ENCODE results near the gene PRSS27.
A peak's percentile ranks its signal among the peaks of the same experiment; 100 is the strongest.
"Not testable (repeated sequence)": the region's sequence is repeated elsewhere in the genome, so short reads cannot be mapped to it uniquely, and the experiment has no call there.

The PRSS27 gene

GRCh38 chr16:2737895-2738418 is 17.9 kb upstream of the PRSS27 start:
- Histone ChIP-seq H3K4me3 (ENCODE audit: low read length) (no peak overlapping the region), H3K4me1 (ENCODE audit: insufficient read depth, low read length) (no peaks in the 10 kb centered on the region), H3K36me3 (ENCODE audit: insufficient read depth, low read depth, low read length) (no peaks in the 10 kb centered on the region), H3K9me3 (ENCODE audit: insufficient read depth, low read depth, low read length) (no peaks in the 10 kb centered on the region), H3K27ac (ENCODE audit: low read length) (no peak overlapping the region), H3K9ac (ENCODE audit: low read depth, low read length) (no peak overlapping the region), H3K27me3 (ENCODE audit: insufficient read depth, low read length) (no peaks in the 10 kb centered on the region)

- H3K4me1 ChIP-seq (ENCODE audit: insufficient read depth, low read length) = no peaks in the 10 kb centered on the region
- no peak overlapping the region for H3K27ac ChIP-seq (ENCODE audit: low read length)
- no peak overlapping the region for H3K9ac ChIP-seq (ENCODE audit: low read depth, low read length)
- no peaks in the 10 kb centered on the region for H3K36me3 ChIP-seq (ENCODE audit: insufficient read depth, low read depth, low read length)
- H3K27me3 ChIP-seq (ENCODE audit: insufficient read depth, low read length) = no peaks in the 10 kb centered on the region
- no peaks in the 10 kb centered on the region for H3K9me3 ChIP-seq (ENCODE audit: insufficient read depth, low read depth, low read length)
- H3K4me3 ChIP-seq (ENCODE audit: low read length) = no peak overlapping the region
Measured at GRCh38 chr16:2737238-2737605, 17.2 kb upstream of the PRSS27 start.

DNA sequence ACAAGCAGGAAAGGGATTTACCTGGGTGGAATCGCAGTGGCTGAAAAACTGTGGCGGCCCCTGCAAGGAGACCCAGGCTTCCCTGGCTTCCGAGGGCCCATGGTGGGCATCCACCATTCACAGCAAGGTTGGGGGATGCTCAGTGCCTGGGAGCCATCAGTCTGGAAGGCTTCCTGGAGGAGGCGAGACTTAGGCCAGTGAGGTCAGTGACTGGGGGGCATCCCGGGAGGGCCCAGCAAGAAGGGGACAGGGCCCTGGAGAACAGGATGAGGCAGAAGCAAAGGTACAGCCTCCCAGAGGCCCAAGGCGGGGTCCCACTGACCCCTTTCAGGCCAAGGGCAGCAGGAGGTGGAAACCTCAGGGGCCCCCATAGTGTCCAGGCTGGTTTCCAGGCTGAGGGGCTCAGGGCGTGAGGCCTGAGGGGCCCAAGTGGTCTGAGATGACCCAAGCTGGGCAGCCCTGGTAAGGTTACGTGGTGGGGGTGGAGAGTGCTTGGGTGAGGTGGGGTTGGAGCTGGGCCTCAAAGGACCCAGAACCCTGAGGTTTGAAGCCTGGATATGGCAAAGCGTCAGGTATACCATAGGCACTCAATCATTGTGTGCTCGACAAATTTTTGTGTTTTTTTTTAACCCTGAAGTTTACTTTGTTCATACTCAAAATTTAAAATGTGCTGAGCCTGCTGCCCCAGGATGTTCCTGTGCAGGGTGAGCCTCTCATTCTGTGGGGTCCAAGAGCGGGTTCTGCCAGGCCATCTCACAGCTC is 16.6 kb upstream of the PRSS27 start:
- Histone ChIP-seq H3K27me3 (ENCODE audit: insufficient read depth, low read length) (no peaks in the 10 kb centered on the region), H3K9ac (ENCODE audit: low read depth, low read length) (no peak overlapping the region), H3K27ac (ENCODE audit: low read length) (no peak overlapping the region), H3K4me3 (ENCODE audit: low read length) (no peak overlapping the region), H3K9me3 (ENCODE audit: insufficient read depth, low read depth, low read length) (no peaks in the 10 kb centered on the region), H3K36me3 (ENCODE audit: insufficient read depth, low read depth, low read length) (no peaks in the 10 kb centered on the region), H3K4me1 (ENCODE audit: insufficient read depth, low read length) (no peaks in the 10 kb centered on the region)

DNA sequence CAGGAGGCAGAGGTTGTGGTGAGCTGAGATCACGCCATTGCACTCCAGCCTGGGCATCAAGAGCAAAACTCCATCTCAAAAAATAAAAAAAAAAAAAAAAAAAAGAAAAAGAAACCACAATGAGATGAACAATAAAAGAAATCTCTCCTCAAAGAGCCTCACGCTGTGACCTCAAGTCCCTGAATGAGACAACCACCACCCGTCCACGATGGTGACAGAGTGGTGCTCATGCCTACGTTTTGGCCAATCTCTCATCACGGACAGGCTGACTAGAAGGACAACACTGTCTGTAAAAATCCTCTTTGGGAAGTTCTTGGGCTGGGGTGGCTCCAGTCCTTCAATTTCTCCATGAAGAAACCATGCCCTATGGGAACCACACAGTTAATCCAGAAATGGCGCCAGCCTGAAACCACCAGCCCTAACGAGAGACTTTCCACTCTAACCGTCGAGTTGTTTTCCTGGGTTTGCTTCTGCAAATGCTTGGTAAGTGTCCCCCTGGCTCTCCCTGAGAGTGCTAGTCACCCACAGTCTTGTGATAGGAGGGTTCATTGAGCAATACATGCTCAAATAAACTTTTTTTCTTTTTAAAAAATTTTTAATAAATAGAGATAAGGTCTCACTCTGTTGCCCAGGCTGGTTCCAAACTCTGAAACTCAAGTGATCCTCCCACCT is 15.0 kb upstream of the PRSS27 start:
- Histone ChIP-seq H3K9me3 (ENCODE audit: insufficient read depth, low read depth, low read length) (no peaks in the 10 kb centered on the region), H3K36me3 (ENCODE audit: insufficient read depth, low read depth, low read length) (no peaks in the 10 kb centered on the region), H3K4me1 (ENCODE audit: insufficient read depth, low read length) (no peaks in the 10 kb centered on the region), H3K27ac (ENCODE audit: low read length) (no peak overlapping the region), H3K9ac (ENCODE audit: low read depth, low read length) (no peak overlapping the region), H3K27me3 (ENCODE audit: insufficient read depth, low read length) (no peaks in the 10 kb centered on the region), H3K4me3 (ENCODE audit: low read length) (no peak overlapping the region)

- Histone ChIP-seq H3K36me3 (ENCODE audit: insufficient read depth, low read depth, low read length) (no peaks in the 10 kb centered on the region), H3K4me3 (ENCODE audit: low read length) (no peak overlapping the region), H3K27ac (ENCODE audit: low read length) (no peak overlapping the region), H3K4me1 (ENCODE audit: insufficient read depth, low read length) (no peaks in the 10 kb centered on the region), H3K9ac (ENCODE audit: low read depth, low read length) (no peak overlapping the region), H3K9me3 (ENCODE audit: insufficient read depth, low read depth, low read length) (no peaks in the 10 kb centered on the region), H3K27me3 (ENCODE audit: insufficient read depth, low read length) (no peaks in the 10 kb centered on the region)
Measured at GRCh38 chr16:2728034-2728433, 8.0 kb upstream of the PRSS27 start.

DNA sequence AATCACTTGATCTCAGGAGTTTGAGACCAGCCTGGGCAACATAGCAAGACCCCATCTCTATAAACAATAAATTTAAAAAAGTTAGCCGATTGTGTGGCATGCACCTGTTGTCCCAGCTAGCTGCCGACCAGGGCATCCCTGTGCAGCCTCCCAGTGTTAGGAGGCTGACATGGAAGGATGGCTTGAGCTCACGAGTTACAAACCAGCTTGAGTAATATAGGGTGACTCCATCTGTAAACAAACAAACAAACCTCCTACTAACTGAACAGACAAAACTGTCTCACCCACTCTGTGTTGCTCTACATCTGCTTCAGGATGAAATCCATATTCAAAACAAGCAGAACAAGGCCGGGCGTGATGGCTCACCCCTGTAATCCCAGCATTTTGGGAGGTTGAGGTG is 6.9 kb upstream of the PRSS27 start:
- Histone ChIP-seq H3K9me3 (ENCODE audit: insufficient read depth, low read depth, low read length) (no peaks in the 10 kb centered on the region), H3K27ac (ENCODE audit: low read length) (no peak overlapping the region), H3K9ac (ENCODE audit: low read depth, low read length) (no peak overlapping the region), H3K27me3 (ENCODE audit: insufficient read depth, low read length) (no peaks in the 10 kb centered on the region), H3K36me3 (ENCODE audit: insufficient read depth, low read depth, low read length) (no peaks in the 10 kb centered on the region), H3K4me1 (ENCODE audit: insufficient read depth, low read length) (no peaks in the 10 kb centered on the region), H3K4me3 (ENCODE audit: low read length) (no peak overlapping the region)

DNA sequence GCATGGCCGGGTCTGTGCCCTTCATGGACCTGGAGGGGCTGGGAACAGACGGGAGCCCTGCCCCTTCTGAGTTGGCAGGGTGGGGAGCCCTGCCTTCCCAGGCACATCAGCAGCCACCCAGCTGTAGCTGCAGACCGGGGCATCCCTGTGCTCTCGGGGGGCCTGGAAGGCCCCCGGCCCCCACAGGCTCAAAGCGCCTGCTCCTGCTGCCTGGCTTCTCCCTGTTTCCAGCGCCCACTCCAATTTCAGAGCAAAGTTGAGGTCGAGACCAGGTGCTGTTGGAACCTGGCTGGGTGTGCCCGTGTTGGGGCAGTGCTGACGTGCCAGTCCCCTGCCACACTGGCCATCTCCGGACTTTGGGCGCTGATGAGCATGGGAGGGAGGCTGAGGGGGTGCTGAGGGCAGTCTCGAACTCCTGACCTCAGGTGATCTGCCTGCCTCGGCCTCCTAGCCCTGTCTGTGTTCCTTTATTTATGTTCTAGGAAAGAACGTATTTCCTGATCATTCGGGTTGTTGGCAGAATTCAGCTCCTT is 4.9 kb upstream of the PRSS27 start:
- H3K4me3 ChIP-seq (ENCODE audit: low read length) = no peak overlapping the region
- H3K9me3 ChIP-seq (ENCODE audit: insufficient read depth, low read depth, low read length) = no peaks in the 10 kb centered on the region
- H3K27ac ChIP-seq (ENCODE audit: low read length) = no peak overlapping the region
- H3K36me3 ChIP-seq (ENCODE audit: insufficient read depth, low read depth, low read length) = no peaks in the 10 kb centered on the region
- H3K4me1 ChIP-seq (ENCODE audit: insufficient read depth, low read length) = no peaks in the 10 kb centered on the region
- no peaks in the 10 kb centered on the region for H3K27me3 ChIP-seq (ENCODE audit: insufficient read depth, low read length)
- no peak overlapping the region for H3K9ac ChIP-seq (ENCODE audit: low read depth, low read length)

- Histone ChIP-seq H3K4me1 (ENCODE audit: insufficient read depth, low read length) (no peaks in the 10 kb centered on the region), H3K4me3 (ENCODE audit: low read length) (no peak overlapping the region), H3K27ac (ENCODE audit: low read length) (no peak overlapping the region), H3K9ac (ENCODE audit: low read depth, low read length) (no peak overlapping the region), H3K9me3 (ENCODE audit: insufficient read depth, low read depth, low read length) (no peaks in the 10 kb centered on the region), H3K36me3 (ENCODE audit: insufficient read depth, low read depth, low read length) (no peaks in the 10 kb centered on the region), H3K27me3 (ENCODE audit: insufficient read depth, low read length) (no peaks in the 10 kb centered on the region)
Measured at GRCh38 chr16:2724088-2724676, 4.2 kb upstream of the PRSS27 start.

DNA sequence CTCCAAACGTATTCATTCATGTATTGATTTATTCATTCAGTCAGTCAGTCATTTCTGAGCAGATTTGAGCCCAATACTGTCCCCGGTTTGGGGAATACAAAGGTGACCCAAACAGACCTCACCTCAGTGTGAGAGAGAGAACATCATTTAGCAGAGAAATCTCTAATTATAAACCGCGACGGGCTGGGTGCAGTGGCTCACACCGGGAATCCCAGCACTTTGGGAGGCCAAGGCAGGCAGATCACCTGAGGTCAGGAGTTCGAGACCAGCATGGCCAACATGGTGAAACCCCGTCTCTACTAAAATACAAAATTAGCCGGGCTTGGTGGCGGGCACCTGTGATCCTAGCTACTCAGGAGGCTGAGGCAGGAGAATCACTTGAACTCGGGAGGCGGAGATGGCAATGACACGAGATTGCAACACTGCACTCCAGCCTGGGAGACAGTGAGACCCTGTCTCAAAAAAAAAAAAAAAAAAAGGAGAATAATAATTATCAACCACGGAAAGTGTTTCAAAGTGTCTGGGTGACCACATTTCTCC is 1.7 kb upstream of the PRSS27 start:
- not testable (repeated sequence) for H3K4me1 ChIP-seq (ENCODE audit: insufficient read depth, low read length); H3K36me3 ChIP-seq (ENCODE audit: insufficient read depth, low read depth, low read length); H3K27ac ChIP-seq (ENCODE audit: low read length); H3K27me3 ChIP-seq (ENCODE audit: insufficient read depth, low read length); H3K9me3 ChIP-seq (ENCODE audit: insufficient read depth, low read depth, low read length)
- H3K4me3 ChIP-seq (ENCODE audit: low read length) = peak overlapping the region; percentile 56
- H3K9ac ChIP-seq (ENCODE audit: low read depth, low read length) = peak overlapping the region; percentile 56; the same call in 1 of the 2 replicates

- H3K9ac ChIP-seq (ENCODE audit: low read depth, low read length) = peak overlapping the region; percentile 73
Measured at GRCh38 chr16:2720719-2721633, 952 bp upstream of the PRSS27 start.

More at GRCh38 chr16:2720719-2721633, 952 bp upstream of the PRSS27 start:
- Histone ChIP-seq H3K27me3 (ENCODE audit: insufficient read depth, low read length) (peaks cover 8% of the 10 kb centered on the region), H3K36me3 (ENCODE audit: insufficient read depth, low read depth, low read length) (no peaks in the 10 kb centered on the region), H3K4me1 (ENCODE audit: insufficient read depth, low read length) (no peaks in the 10 kb centered on the region), H3K4me3 (ENCODE audit: low read length) (peak overlapping the region; percentile 63), H3K27ac (ENCODE audit: low read length) (no peak overlapping the region), H3K9me3 (ENCODE audit: insufficient read depth, low read depth, low read length) (no peaks in the 10 kb centered on the region)
